HepG2 (cell line): Measurements from ENCODE around the gene AKR1A1. TPM values are rescaled to one million over a fixed set of nuclear protein-coding genes. Genes with fewer than 3 reads are reported as not detected.

ENCODE experiments used
- DMTF1 ChIP-seq: sonication (generic); formaldehyde crosslinking; IDR thresholded peaks from 2 replicates; pipeline ENCODE4 v1.4.0; 2020; ENCODE audit warnings: mild to moderate bottlenecking, missing genetic modification reagents
- HBP1 ChIP-seq: IDR thresholded peaks from 2 replicates; pipeline ENCODE4 v1.6.1; 2016; ENCODE audit warnings: low read depth, control low read depth
- IRF2 ChIP-seq: IDR thresholded peaks from 2 replicates; pipeline ENCODE4 v1.6.1; 2018; ENCODE audit warnings: missing genetic modification reagents, missing compliant biosample characterization
- MBNL3 ChIP-seq: fragments of 250-450 bp; sonication (Bioruptor Pico); conservative IDR thresholded peaks from 2 replicates; pipeline ENCODE4 v1.8.0; 2022; ENCODE audit warnings: mild to moderate bottlenecking, inconsistent platforms
- MED13 ChIP-seq: sonication (generic); formaldehyde crosslinking; IDR thresholded peaks from 2 replicates; pipeline ENCODE4 v1.5.0; 2020; ENCODE audit warnings: missing genetic modification reagents
- TMF1 ChIP-seq: sonication (generic); formaldehyde crosslinking; IDR thresholded peaks from 2 replicates; pipeline ENCODE4 v1.8.1; 2022; ENCODE audit warnings: low read depth, missing genetic modification reagents
- ZBTB40 ChIP-seq, 2 experiments: fragments of 450-650 bp in 1 of 2; sonication (generic) in 1 of 2; formaldehyde crosslinking in 1 of 2; IDR thresholded peaks; 2 replicates each; pipeline versions ENCODE4 v1.6.1 to v1.8.0; 2016 to 2022; ENCODE audit warnings: antibody characterized with exemption in 1 of 2, mild to moderate bottlenecking in 1 of 2, missing genetic modification reagents in 1 of 2
- ZFP82 ChIP-seq: sonication (generic); formaldehyde crosslinking; IDR thresholded peaks from 2 replicates; pipeline ENCODE4 v1.5.1; 2020; ENCODE audit warnings: mild to moderate bottlenecking, missing genetic modification reagents, borderline replicate concordance
- ZNF234 ChIP-seq: sonication (generic); formaldehyde crosslinking; conservative IDR thresholded peaks from 2 replicates; pipeline ENCODE4 v1.5.1; 2020; ENCODE audit warnings: mild to moderate bottlenecking, missing genetic modification reagents
- ZNF317 ChIP-seq: sonication (generic); formaldehyde crosslinking; IDR thresholded peaks from 2 replicates; pipeline ENCODE4 v1.5.0; 2020; ENCODE audit warnings: mild to moderate bottlenecking, missing genetic modification reagents
- ZNF382 ChIP-seq: sonication (generic); formaldehyde crosslinking; IDR thresholded peaks from 2 replicates; pipeline ENCODE4 v1.5.0; 2020; ENCODE audit warnings: missing genetic modification reagents, mild to moderate bottlenecking, borderline replicate concordance
- ZNF570 ChIP-seq: sonication (generic); formaldehyde crosslinking; IDR thresholded peaks from 2 replicates; pipeline ENCODE4 v1.4.0; 2020; ENCODE audit warnings: mild to moderate bottlenecking, missing genetic modification reagents, borderline replicate concordance
- ZNF577 ChIP-seq: sonication (generic); formaldehyde crosslinking; IDR thresholded peaks from 2 replicates; pipeline ENCODE4 v1.4.0; 2020; ENCODE audit warnings: mild to moderate bottlenecking, low read depth, missing genetic modification reagents, borderline replicate concordance
- ZNF703 ChIP-seq: sonication (generic); formaldehyde crosslinking; IDR thresholded peaks from 2 replicates; pipeline ENCODE4 v1.5.1; 2020; ENCODE audit warnings: missing genetic modification reagents, mild to moderate bottlenecking, moderate library complexity, borderline replicate concordance
- ZNF782 ChIP-seq: sonication (generic); formaldehyde crosslinking; IDR thresholded peaks from 2 replicates; pipeline ENCODE4 v1.4.0; 2020; ENCODE audit warnings: missing genetic modification reagents, mild to moderate bottlenecking, borderline replicate concordance
- polyA plus RNA-seq, 8 experiments: library from polyadenylated mRNA; depleted of rRNA in 3 of 8; stranded (reverse) in 7 of 8; unstranded in 1 of 8; fragments of >200 nt; fragmentation: Illumina TruSeq in 4 of 8; extraction: Trizol in 4 of 8; gene quantifications; 2 replicates each; pipeline versions ENCODE4 v1.2.1 to v1.2.3, GENCODE V29; 2011 to 2016; ENCODE audit warnings: low read depth in 4 of 8, missing spikeins in 1 of 8, mixed read lengths in 1 of 8; ENCODE audit not compliant: insufficient read depth in 1 of 8
- total RNA-seq, 5 experiments: library from RNA; depleted of rRNA; stranded (reverse); fragments of >200 nt; fragmentation: Illumina TruSeq; extraction: Trizol; gene quantifications; 2 replicates each; pipeline ENCODE4 v1.2.3, GENCODE V29; 2016; ENCODE audit warnings: low read depth in 1 of 5
- TF ChIP-seq, protein P1 (sequence below): IDR thresholded peaks from 2 replicates; pipeline ENCODE4 v1.6.1; 2016

AKR1A1 gene
- total and polyA plus RNA-seq, 2 of the 13 experiments (the other 11 are each of a cell fraction or from before 2014, with no cell fraction given): 181 to 217 TPM

- TF ChIP-seq TMF1 (CRISPR knock-in tag) (no peak), ZNF234 (CRISPR knock-in tag) (no peak), MED13 (CRISPR knock-in tag) (no peak), MBNL3 (CRISPR knock-in tag) (no peak), ZNF703 (CRISPR knock-in tag) (no peak), IRF2 (CRISPR knock-in tag) (peak; percentile 60), ZNF782 (CRISPR knock-in tag) (no peak), ZNF577 (CRISPR knock-in tag) (no peak), ZFP82 (CRISPR knock-in tag) (no peak), HBP1 (CRISPR knock-in tag) (no peak), DMTF1 (CRISPR knock-in tag) (no peak), ZBTB40 (IDR thresholded peaks at IDR 0.05) (no peak), ZBTB40 (CRISPR knock-in tag; IDR thresholded peaks at IDR 0.05) (0 out of 2 replicates have a peak, but pooled peaks have one; percentile 38), ZNF382 (CRISPR knock-in tag) (no peak), ZNF317 (no peak), ZNF570 (CRISPR knock-in tag) (no peak)
- TF ChIP-seq, protein P1, sequence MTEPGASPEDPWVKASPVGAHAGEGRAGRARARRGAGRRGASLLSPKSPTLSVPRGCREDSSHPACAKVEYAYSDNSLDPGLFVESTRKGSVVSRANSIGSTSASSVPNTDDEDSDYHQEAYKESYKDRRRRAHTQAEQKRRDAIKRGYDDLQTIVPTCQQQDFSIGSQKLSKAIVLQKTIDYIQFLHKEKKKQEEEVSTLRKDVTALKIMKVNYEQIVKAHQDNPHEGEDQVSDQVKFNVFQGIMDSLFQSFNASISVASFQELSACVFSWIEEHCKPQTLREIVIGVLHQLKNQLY (CRISPR knock-in tag): peak; percentile 48; the same call in 1 of the 2 replicates
These were observed 8.0 kb upstream of the AKR1A1 start (continued) for GRCh38 chr1:45542591-45542990.
